Measurements from ENCODE around the gene VAPB. TPM values are rescaled to one million over a fixed set of nuclear protein-coding genes. Genes with fewer than 3 reads are reported as not detected.

Gene VAPB
- total RNA-seq, 1 experiment from 2014 or later: 51.1 TPM

GRCh38 chr20:58469616-58470015 is 80.6 kb downstream of the VAPB start:
- POLR2A ChIA-PET: no interaction called here
- CTCF ChIA-PET: no interaction called here
- no peaks in the 10 kb centered on the region for H3K9me2 ChIP-seq (ENCODE audit: insufficient read depth)
- ATAC-seq (no peak), DNase-seq (ENCODE audit: low read depth, low spot score) (no peak)
- no peak overlapping the region for H2AFZ ChIP-seq (ENCODE audit: low read depth, low read length, poor library complexity, severe bottlenecking)
- H3K27ac ChIP-seq (ENCODE audit: low read depth, low read length): no peak overlapping the region
- no TSS peak for BruUV-seq (replicated peaks)
- H3K79me2 ChIP-seq (ENCODE audit: insufficient read depth, low read length): no peaks in the 10 kb centered on the region
- H4K20me1 ChIP-seq (ENCODE audit: insufficient read depth): no peaks in the 10 kb centered on the region
- no peaks in the 10 kb centered on the region for H3K36me3 ChIP-seq (ENCODE audit: control insufficient read depth in 1 of 2, insufficient read depth in 2 of 2, low read length in 2 of 2)
- TF ChIP-seq MAX (IDR thresholded peaks at IDR 0.05): no peak
- TF ChIP-seq CBX3 (IDR thresholded peaks at IDR 0.05; ENCODE audit: low read depth): no peak
- TF ChIP-seq SIN3A (IDR thresholded peaks at IDR 0.05; ENCODE audit: low read depth): no peak
- no peak for TF ChIP-seq CEBPB (IDR thresholded peaks at IDR 0.05; ENCODE audit: low read depth)
- no peak for TF ChIP-seq EZH2phosphoT487 (IDR thresholded peaks at IDR 0.05; ENCODE audit: borderline replicate concordance)
- no peak for TF ChIP-seq SP1 (IDR thresholded peaks at IDR 0.05; ENCODE audit: low read depth)
- TF ChIP-seq, protein P1, sequence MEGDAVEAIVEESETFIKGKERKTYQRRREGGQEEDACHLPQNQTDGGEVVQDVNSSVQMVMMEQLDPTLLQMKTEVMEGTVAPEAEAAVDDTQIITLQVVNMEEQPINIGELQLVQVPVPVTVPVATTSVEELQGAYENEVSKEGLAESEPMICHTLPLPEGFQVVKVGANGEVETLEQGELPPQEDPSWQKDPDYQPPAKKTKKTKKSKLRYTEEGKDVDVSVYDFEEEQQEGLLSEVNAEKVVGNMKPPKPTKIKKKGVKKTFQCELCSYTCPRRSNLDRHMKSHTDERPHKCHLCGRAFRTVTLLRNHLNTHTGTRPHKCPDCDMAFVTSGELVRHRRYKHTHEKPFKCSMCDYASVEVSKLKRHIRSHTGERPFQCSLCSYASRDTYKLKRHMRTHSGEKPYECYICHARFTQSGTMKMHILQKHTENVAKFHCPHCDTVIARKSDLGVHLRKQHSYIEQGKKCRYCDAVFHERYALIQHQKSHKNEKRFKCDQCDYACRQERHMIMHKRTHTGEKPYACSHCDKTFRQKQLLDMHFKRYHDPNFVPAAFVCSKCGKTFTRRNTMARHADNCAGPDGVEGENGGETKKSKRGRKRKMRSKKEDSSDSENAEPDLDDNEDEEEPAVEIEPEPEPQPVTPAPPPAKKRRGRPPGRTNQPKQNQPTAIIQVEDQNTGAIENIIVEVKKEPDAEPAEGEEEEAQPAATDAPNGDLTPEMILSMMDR (IDR thresholded peaks at IDR 0.05 in 2 of 3, conservative IDR thresholded peaks at IDR 0.05 in 1 of 3; ENCODE audit: borderline replicate concordance in 1 of 3, insufficient read depth in 1 of 3, low read depth in 2 of 3, low read length in 2 of 3): no peak
- no peak for TF ChIP-seq EZH2 (IDR thresholded peaks at IDR 0.05)
- TF ChIP-seq, protein P2, sequence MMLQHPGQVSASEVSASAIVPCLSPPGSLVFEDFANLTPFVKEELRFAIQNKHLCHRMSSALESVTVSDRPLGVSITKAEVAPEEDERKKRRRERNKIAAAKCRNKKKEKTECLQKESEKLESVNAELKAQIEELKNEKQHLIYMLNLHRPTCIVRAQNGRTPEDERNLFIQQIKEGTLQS (IDR thresholded peaks at IDR 0.05): no peak
- no peak for TF ChIP-seq REST (IDR thresholded peaks at IDR 0.05; ENCODE audit: low read depth)
- no peak for TF ChIP-seq YY1 (IDR thresholded peaks at IDR 0.05; ENCODE audit: extremely low read depth, insufficient replicate concordance, low read depth, low read length)
- TF ChIP-seq SRF (IDR thresholded peaks at IDR 0.05; ENCODE audit: low read depth): no peak
- no peak for TF ChIP-seq ZFX (IDR thresholded peaks at IDR 0.05)
- no peak overlapping the region for H3K4me3 ChIP-seq (replicated peaks in 1 of 2; ENCODE audit: low read depth in 1 of 2, low read length in 2 of 2)
- RAD21 ChIA-PET (ENCODE audit: low non-redundant PET in 1 of 2, low total read pairs in 2 of 2, uncharacterized antibody in 2 of 2, unreplicated experiment in 2 of 2): no interaction called here
- intact Hi-C loops (cut with micrococcal nuclease): no loop called here
- H3K4me1 ChIP-seq (ENCODE audit: control insufficient read depth in 1 of 2, insufficient read depth in 2 of 2, low read length in 2 of 2): no peaks in the 10 kb centered on the region
- no peak overlapping the region for H3K4me2 ChIP-seq (ENCODE audit: low read length)
- H3K9me3 ChIP-seq (ENCODE audit: control insufficient read depth in 1 of 2, insufficient read depth in 1 of 2, low read depth in 1 of 2, low read length in 2 of 2): no peaks in the 10 kb centered on the region
- H3K9ac ChIP-seq (ENCODE audit: low read length): no peak overlapping the region
- no peaks in the 10 kb centered on the region for H3K27me3 ChIP-seq (ENCODE audit: insufficient read depth, low read length)
